SK-N-SH (cell line): ENCODE results near the gene SNRNP200. TPM values are rescaled to one million over a fixed set of nuclear protein-coding genes. Genes with fewer than 3 reads are reported as not detected.

Experiments
- CTCF ChIA-PET: fragments of 300-600, 350-600 bp; formaldehyde crosslinking; extraction: SDS; loops from one replicate; lab custom pipeline; 2021; lab: Yijun Ruan, JAX
- POLR2A ChIA-PET: fragments of 350-600 bp; sonication (Branson Sonifier 250); formaldehyde crosslinking; extraction: SDS; loops from one replicate; lab custom pipeline; 2020; ENCODE audit warnings: antibody characterized with exemption, inconsistent platforms; lab: Yijun Ruan, JAX
- DNase-seq: peaks from one replicate; pipeline ENCODE4 v3.0.0; 2012
- H2AFZ ChIP-seq: fragments of 200-600 bp; sonication (generic); 2 replicates; pipeline ENCODE4 v1.8.1; 2016; ENCODE audit warnings: antibody characterized with exemption, mild to moderate bottlenecking, low read depth
- H3F3A ChIP-seq: fragments of 200-600 bp; sonication (generic); replicated peaks from 2 replicates; pipeline ENCODE3; 2016; ENCODE audit warnings: antibody characterized with exemption, mild to moderate bottlenecking; ENCODE audit not compliant: insufficient read depth
- H3K27ac ChIP-seq, 2 experiments: fragments of 200-500 bp in 1 of 2; fragments of 200-600 bp in 1 of 2; sonication (Bioruptor generic) in 1 of 2; sonication (generic), shearing (Covaris generic) in 1 of 2; 2 replicates each; pipeline versions ENCODE4 v1.5.1 to v1.6.1; 2014 to 2016; ENCODE audit warnings: low read depth in 2 of 2, inconsistent platforms in 1 of 2, low read length in 1 of 2, mild to moderate bottlenecking in 1 of 2, mixed read lengths in 1 of 2
- H3K27me3 ChIP-seq: fragments of 200-600 bp; sonication (generic), shearing (Covaris generic); 2 replicates; pipeline ENCODE4 v1.6.1; 2016; ENCODE audit warnings: mixed run types; ENCODE audit not compliant: insufficient read depth
- H3K36me3 ChIP-seq, 2 experiments: fragments of 200-500 bp in 1 of 2; fragments of 200-600 bp in 1 of 2; sonication (Bioruptor generic) in 1 of 2; sonication (generic) in 1 of 2; replicated peaks in 1 of 2; 2 replicates each; pipeline versions ENCODE3 to v1.5.1; 2014 to 2016; ENCODE audit warnings: low read length in 1 of 2, mild to moderate bottlenecking in 1 of 2; ENCODE audit not compliant: insufficient read depth in 2 of 2, control insufficient read depth in 1 of 2
- H3K4me1 ChIP-seq, 2 experiments: fragments of 200-500 bp in 1 of 2; fragments of 200-600 bp in 1 of 2; sonication (Bioruptor generic) in 1 of 2; sonication (generic), shearing (Covaris generic) in 1 of 2; 2 replicates each; pipeline versions ENCODE4 v1.5.1 to v1.6.1; 2014 to 2016; ENCODE audit warnings: low read depth in 1 of 2, low read length in 1 of 2, mixed run types in 1 of 2; ENCODE audit not compliant: insufficient read depth in 2 of 2, control insufficient read depth in 1 of 2
- H3K4me2 ChIP-seq: fragments of 200-600 bp; sonication (generic), shearing (Covaris generic); 2 replicates; pipeline ENCODE4 v1.6.1; 2017; ENCODE audit warnings: mixed run types
- H3K4me3 ChIP-seq, 2 experiments: fragments of 200-500 bp in 1 of 2; fragments of 200-600 bp in 1 of 2; sonication (Bioruptor generic) in 1 of 2; sonication (generic), shearing (Covaris generic) in 1 of 2; 2 replicates each; pipeline versions ENCODE4 v1.5.1 to v1.8.1; 2014 to 2016; ENCODE audit warnings: low read depth in 2 of 2, inconsistent platforms in 1 of 2, low read length in 1 of 2, mild to moderate bottlenecking in 1 of 2, mixed read lengths in 1 of 2, moderate library complexity in 1 of 2
- H3K79me2 ChIP-seq: fragments of 200-600 bp; sonication (generic); 2 replicates; pipeline ENCODE4 v1.8.1; 2017; ENCODE audit warnings: mild to moderate bottlenecking; ENCODE audit not compliant: insufficient read depth
- H3K9ac ChIP-seq: fragments of 200-600 bp; sonication (generic); 2 replicates; pipeline ENCODE4 v1.6.1; 2017; ENCODE audit warnings: mixed run types
- H3K9me2 ChIP-seq: fragments of 200-600 bp; sonication (generic); 2 replicates; pipeline ENCODE4 v1.6.1; 2017; ENCODE audit warnings: mixed run types
- H3K9me3 ChIP-seq: fragments of 200-600 bp; sonication (generic); 2 replicates; pipeline ENCODE4 v1.6.1; 2017; ENCODE audit warnings: mixed run types, mild to moderate bottlenecking, moderate library complexity
- H4K20me1 ChIP-seq: fragments of 200-600 bp; sonication (generic); 2 replicates; pipeline ENCODE4 v1.6.1; 2017; ENCODE audit warnings: mild to moderate bottlenecking, mixed run types; ENCODE audit not compliant: insufficient read depth
- CHD2 ChIP-seq: fragments of 150-350 bp; IDR thresholded peaks from 2 replicates; pipeline ENCODE4 v1.6.1; 2018; ENCODE audit warnings: low read length; ENCODE audit not compliant: partially characterized antibody
- CTCF ChIP-seq: fragments of 200-600 bp; sonication (generic); IDR thresholded peaks from 2 replicates; pipeline ENCODE4 v1.6.1; 2017; ENCODE audit warnings: antibody characterized with exemption, mild to moderate bottlenecking, moderate library complexity
- EP300 ChIP-seq, 2 experiments: IDR thresholded peaks; 2 replicates each; pipeline versions ENCODE4 v1.4.0 to v1.6.1; 2012; ENCODE audit warnings: borderline replicate concordance in 1 of 2, low read depth in 1 of 2, low read length in 1 of 2
- EZH2phosphoT487 ChIP-seq: fragments of 200-600 bp; sonication (generic); IDR thresholded peaks from 2 replicates; pipeline ENCODE4 v1.6.1; 2017; ENCODE audit warnings: low read depth, mixed run types, mild to moderate bottlenecking, antibody characterized with exemption, moderate library complexity, borderline replicate concordance
- FOSL2 ChIP-seq: IDR thresholded peaks from 2 replicates; pipeline ENCODE4 v1.4.0; 2012; ENCODE audit warnings: low read depth, mild to moderate bottlenecking, moderate library complexity, borderline replicate concordance
- GATA2 ChIP-seq: sonication (generic); formaldehyde crosslinking; IDR thresholded peaks from 2 replicates; pipeline ENCODE4 v1.5.0; 2020; ENCODE audit warnings: mild to moderate bottlenecking, missing genetic modification reagents
- IRF3 ChIP-seq: fragments of 150-350 bp; IDR thresholded peaks from 2 replicates; pipeline ENCODE4 v1.6.1; 2016; ENCODE audit warnings: mild to moderate bottlenecking, low read depth, low read length
- MEF2A ChIP-seq: IDR thresholded peaks from 2 replicates; pipeline ENCODE4 v1.4.0; 2012; ENCODE audit warnings: low read depth, borderline replicate concordance
- MXI1 ChIP-seq: IDR thresholded peaks from 2 replicates; pipeline ENCODE4 v1.6.1; 2012; ENCODE audit warnings: mild to moderate bottlenecking, low read depth, low read length, improper control_type of control experiment
- NFIC ChIP-seq: IDR thresholded peaks from 2 replicates; pipeline ENCODE4 v1.4.0; 2012; ENCODE audit warnings: borderline replicate concordance
- NRF1 ChIP-seq: IDR thresholded peaks from 2 replicates; pipeline ENCODE4 v1.6.1; 2012; ENCODE audit warnings: low read depth, mild to moderate bottlenecking, low read length
- PBX3 ChIP-seq: IDR thresholded peaks from 2 replicates; pipeline ENCODE4; 2012
- POLR2AphosphoS5 ChIP-seq: IDR thresholded peaks from 2 replicates; pipeline ENCODE4 v1.6.1; 2012; ENCODE audit warnings: low read depth, low read length
- RAD21 ChIP-seq: IDR thresholded peaks from 2 replicates; pipeline ENCODE4 v1.6.1; 2012; ENCODE audit warnings: mild to moderate bottlenecking, low read length
- RCOR1 ChIP-seq: fragments of 150-350 bp; IDR thresholded peaks from 2 replicates; pipeline ENCODE4 v1.6.1; 2017; ENCODE audit warnings: antibody characterized with exemption, low read length
- RFX5 ChIP-seq: IDR thresholded peaks from 2 replicates; pipeline ENCODE4 v1.6.1; 2012; ENCODE audit warnings: mild to moderate bottlenecking, improper control_type of control experiment, low read length
- RXRA ChIP-seq: IDR thresholded peaks from 2 replicates; pipeline ENCODE4 v1.4.0; 2012; ENCODE audit warnings: low read depth, mild to moderate bottlenecking, borderline replicate concordance
- SMC3 ChIP-seq: IDR thresholded peaks from 2 replicates; pipeline ENCODE4 v1.6.1; 2012; ENCODE audit warnings: low read depth, low read length, improper control_type of control experiment
- TAF1 ChIP-seq: IDR thresholded peaks from 2 replicates; pipeline ENCODE4 v1.6.1; 2012; ENCODE audit warnings: low read depth, mild to moderate bottlenecking, low read length, moderate library complexity, borderline replicate concordance
- TCF12 ChIP-seq: IDR thresholded peaks from 2 replicates; pipeline ENCODE4 v1.4.0; 2012
- TEAD4 ChIP-seq: IDR thresholded peaks from 2 replicates; pipeline ENCODE4 v1.4.0; 2012; ENCODE audit warnings: mild to moderate bottlenecking, borderline replicate concordance; ENCODE audit not compliant: insufficient read depth
- USF2 ChIP-seq: fragments of 150-350 bp; IDR thresholded peaks from 2 replicates; pipeline ENCODE4 v1.6.1; 2017; ENCODE audit warnings: antibody characterized with exemption, low read length, low read depth, borderline replicate concordance
- ZBTB33 ChIP-seq: IDR thresholded peaks from 2 replicates; pipeline ENCODE4 v1.4.0; 2012; ENCODE audit warnings: low read depth, borderline replicate concordance
- WGBS: methylation state at CpG from one replicate; pipeline ENCODE4 v1.1.6; 2017; ENCODE audit warnings: low lambda C conversion rate; 5-methylcytosine and 5-hydroxymethylcytosine counted together
- polyA plus RNA-seq, 3 experiments: library from polyadenylated mRNA; depleted of rRNA; stranded (reverse); fragments of >200 nt; gene quantifications; 2 replicates each; pipeline ENCODE4 v1.2.3, GENCODE V29; 2012

SNRNP200 gene
- polyA plus RNA-seq, 1 of the 3 experiments (the other 2 are of a cell fraction): 165 TPM

- H3F3A ChIP-seq: peaks cover 14% of the 10 kb centered on the region
- peak overlapping the region; percentile 48 for H3K4me2 ChIP-seq
- no peaks in the 10 kb centered on the region for H4K20me1 ChIP-seq
- no peaks in the 10 kb centered on the region for H3K9me3 ChIP-seq
- no peak for DNase-seq
- peak overlapping the region; percentile 41; the same call in 1 of the 2 replicates for H3K9ac ChIP-seq
- H3K36me3 ChIP-seq: no peaks in the 10 kb centered on the region
- CTCF ChIA-PET: interaction anchor here (1.6 kb wide), 1 partner anchor 9 kb away, joined by 5 read pairs; the partner anchor contains the start of gene ITPRIPL1
- peak overlapping the region; percentile 36; the same call in 1 of the 2 replicates for H2AFZ ChIP-seq
- H3K27ac ChIP-seq: peak overlapping the region; percentile 14 to 86; a peak in 3 of 4 replicates
- no peak overlapping the region for H3K4me3 ChIP-seq
- no peaks in the 10 kb centered on the region for H3K27me3 ChIP-seq
- 74% methylated on average over 7 of the region's 7 CpGs for WGBS
- no peaks in the 10 kb centered on the region for H3K79me2 ChIP-seq
- H3K4me1 ChIP-seq: peaks cover 0 to 13% of the 10 kb centered on the region in 2 experiments; a peak in 2 of 4 replicates
- no peaks in the 10 kb centered on the region for H3K9me2 ChIP-seq
- POLR2A ChIA-PET: no interaction called here
- TF ChIP-seq RXRA (peak; percentile 62; the same call in 1 of the 2 replicates), USF2 (no peak), RFX5 (no peak), IRF3 (no peak), EP300 (IDR thresholded peaks at IDR 0.05; ENCODE audit: borderline replicate concordance in 1 of 2, low read depth in 1 of 2, low read length in 1 of 2) (peak in 1 of 2 experiments; percentile 20; a peak in 1 of 4 replicates), CTCF (no peak), RAD21 (no peak), ZBTB33 (no peak), MEF2A (no peak), FOSL2 (peak; percentile 77), MXI1 (no peak), TCF12 (peak; percentile 74), EZH2phosphoT487 (no peak), NRF1 (no peak), TEAD4 (no peak), TAF1 (no peak), GATA2 (no peak), CHD2 (no peak), POLR2AphosphoS5 (no peak), RCOR1 (no peak), PBX3 (peak; percentile 79), NFIC (0 out of 2 replicates have a peak, but pooled peaks have one; percentile 57), SMC3 (no peak)
Measured at GRCh38 chr2:96315400-96316071, 10.2 kb upstream of the SNRNP200 start.
